ENCODE data around the gene XXYLT1.
"Not testable (repeated sequence)": the region's sequence is repeated elsewhere in the genome, so short reads cannot be mapped to it uniquely, and the experiment has no call there.

The XXYLT1 gene

GRCh38 chr3:195226900-195227447, 44.0 kb downstream of the XXYLT1 start:
- DNase-seq (ENCODE audit: low read depth in 2 of 2): no peak

- DNase-seq (ENCODE audit: low read depth in 2 of 2): no peak
Measured at GRCh38 chr3:195226445-195226844, 44.5 kb downstream of the XXYLT1 start.

- no peak for DNase-seq (ENCODE audit: low read depth in 2 of 2)
Measured at GRCh38 chr3:195224980-195225580, 45.9 kb downstream of the XXYLT1 start.

GRCh38 chr3:195224156-195224979, 46.6 kb downstream of the XXYLT1 start:
- no peak for DNase-seq (ENCODE audit: low read depth in 2 of 2)

GRCh38 chr3:195221876-195222617, 48.9 kb downstream of the XXYLT1 start:
- no peak for DNase-seq (ENCODE audit: low read depth in 2 of 2)

- no peak for DNase-seq (ENCODE audit: low read depth in 2 of 2)
Measured at GRCh38 chr3:195221015-195221853, 49.7 kb downstream of the XXYLT1 start.

- no peak for DNase-seq (ENCODE audit: low read depth in 2 of 2)
Measured at GRCh38 chr3:195219351-195220230, 51.4 kb downstream of the XXYLT1 start.

- not testable (repeated sequence) for DNase-seq (ENCODE audit: low read depth in 2 of 2)
Measured at GRCh38 chr3:195218331-195218730, 52.6 kb downstream of the XXYLT1 start.

GRCh38 chr3:195215576-195215975, 55.4 kb downstream of the XXYLT1 start:
- not testable (repeated sequence) for DNase-seq (ENCODE audit: low read depth in 2 of 2)

GRCh38 chr3:195214381-195214780, 56.6 kb downstream of the XXYLT1 start:
- DNase-seq (ENCODE audit: low read depth in 2 of 2): no peak

GRCh38 chr3:195213639-195214315, 57.2 kb downstream of the XXYLT1 start:
- no peak for DNase-seq (ENCODE audit: low read depth in 2 of 2)

- DNase-seq (ENCODE audit: low read depth in 2 of 2): no peak
Measured at GRCh38 chr3:195212749-195213375, 58.1 kb downstream of the XXYLT1 start.

- no peak for DNase-seq (ENCODE audit: low read depth in 2 of 2)
Measured at GRCh38 chr3:195212033-195212748, 58.8 kb downstream of the XXYLT1 start.

GRCh38 chr3:195210266-195210973, 60.5 kb downstream of the XXYLT1 start:
- DNase-seq (ENCODE audit: low read depth in 2 of 2): no peak

GRCh38 chr3:195209847-195210265, 61.1 kb downstream of the XXYLT1 start:
- DNase-seq (ENCODE audit: low read depth in 2 of 2): no peak

GRCh38 chr3:195209083-195209846, 61.7 kb downstream of the XXYLT1 start:
- no peak for DNase-seq (ENCODE audit: low read depth in 2 of 2)

- no peak for DNase-seq (ENCODE audit: low read depth in 2 of 2)
Measured at GRCh38 chr3:195208631-195209030, 62.3 kb downstream of the XXYLT1 start.

Data from stimulated activated CD4-positive, alpha-beta T cell treated with anti-CD3 and anti-CD28 coated beads, Interleukin-12 subunit alpha, Interleukin-12 subunit beta, amount 100 ng/mL, for 24 hours (primary cell).